ENCODE measurements around the gene IER5L.

GRCh38 chr9:129221979-129222635, 44.0 kb upstream of the IER5L start:
- TF ChIP-seq CTCF (conservative IDR thresholded peaks at IDR 0.05; ENCODE audit: low read length) (no peak), EZH2phosphoT487 (IDR thresholded peaks at IDR 0.05; ENCODE audit: borderline replicate concordance) (no peak)

Measured in Loucy (cell line).